HG02588 (cell line): Measurements from ENCODE around the gene TBKBP1.

Source experiments
- ATAC-seq: cut with Tn5 transposase; IDR thresholded peaks from one replicate; pipeline ENCODE4 v1.9.1; 2021; ENCODE audit warnings: mild to moderate bottlenecking, moderate library complexity; ENCODE audit not compliant: unreplicated experiment

Gene TBKBP1

DNA sequence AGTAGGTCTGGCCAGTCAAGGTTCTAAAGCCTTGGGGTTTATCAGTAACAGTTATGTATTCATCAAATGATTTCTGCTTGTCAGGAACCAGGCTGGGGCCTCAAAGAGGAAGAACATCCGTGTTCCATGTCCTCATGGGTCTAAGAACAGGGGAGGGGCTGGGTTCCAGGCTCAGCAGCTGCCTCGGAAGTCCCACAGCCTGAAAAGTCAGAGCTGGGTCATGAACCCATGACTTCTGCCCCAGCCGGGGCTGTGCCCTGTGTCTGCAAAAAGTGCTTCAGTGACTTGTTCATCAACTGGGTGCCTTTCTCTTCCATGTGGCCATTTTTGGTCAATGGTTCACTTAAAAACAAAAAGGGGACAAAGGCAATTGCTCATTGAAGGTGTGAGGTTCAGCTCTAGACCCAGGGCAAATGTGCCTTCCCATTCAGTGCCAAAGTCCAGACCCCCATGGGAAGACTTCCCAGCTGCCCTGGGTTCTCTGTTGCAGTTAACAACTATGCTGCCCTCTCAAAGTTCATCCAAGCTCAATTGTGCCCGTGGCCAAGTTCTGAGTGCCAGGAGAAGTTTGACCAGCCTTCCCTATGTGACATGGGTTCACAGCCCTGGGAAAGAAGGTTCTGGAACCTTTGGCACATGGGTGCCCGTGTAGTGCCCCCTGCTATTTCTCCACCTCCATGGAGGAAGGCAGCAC lies 18.5 kb downstream of the TBKBP1 start:
- no peak for ATAC-seq

DNA sequence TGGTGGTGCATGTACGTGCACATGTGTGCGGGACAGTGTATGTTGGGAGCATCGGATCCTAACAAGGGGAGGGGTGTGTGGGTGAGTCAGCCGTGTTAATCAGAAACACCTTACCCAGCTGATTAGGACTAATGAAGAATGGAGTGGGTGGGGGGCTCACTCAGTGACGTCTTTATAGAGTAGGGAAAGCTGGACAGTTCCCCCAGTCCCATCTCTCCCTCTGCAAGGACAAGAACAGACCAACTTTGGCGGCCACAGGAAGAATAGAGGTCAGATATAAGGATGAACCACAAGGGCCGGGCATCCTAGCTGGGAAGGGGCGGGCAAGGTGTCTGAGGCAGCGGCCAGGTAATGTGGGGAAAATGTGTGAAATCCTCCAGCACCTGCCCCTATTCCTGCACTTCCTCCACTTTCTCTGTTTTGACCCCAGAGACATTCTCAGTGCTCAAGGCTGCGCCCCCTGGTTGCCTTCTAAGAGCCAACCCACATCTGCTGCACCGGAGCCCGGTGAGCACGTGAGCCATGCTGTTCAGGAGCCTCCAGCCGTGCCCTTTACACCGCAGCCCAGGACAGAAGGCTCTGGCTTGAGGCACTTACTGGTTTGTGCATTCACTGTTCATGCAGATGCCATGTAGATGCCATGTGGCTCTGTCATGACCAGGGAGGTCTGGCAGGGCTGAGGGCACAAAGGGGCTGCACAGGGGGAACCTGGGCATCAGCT lies 20.2 kb downstream of the TBKBP1 start:
- no peak for ATAC-seq

GRCh38 chr17:47714773-47715396 lies 20.9 kb downstream of the TBKBP1 start:
- ATAC-seq = no peak

GRCh38 chr17:47715669-47716325 lies 21.8 kb downstream of the TBKBP1 start:
- no peak for ATAC-seq

DNA sequence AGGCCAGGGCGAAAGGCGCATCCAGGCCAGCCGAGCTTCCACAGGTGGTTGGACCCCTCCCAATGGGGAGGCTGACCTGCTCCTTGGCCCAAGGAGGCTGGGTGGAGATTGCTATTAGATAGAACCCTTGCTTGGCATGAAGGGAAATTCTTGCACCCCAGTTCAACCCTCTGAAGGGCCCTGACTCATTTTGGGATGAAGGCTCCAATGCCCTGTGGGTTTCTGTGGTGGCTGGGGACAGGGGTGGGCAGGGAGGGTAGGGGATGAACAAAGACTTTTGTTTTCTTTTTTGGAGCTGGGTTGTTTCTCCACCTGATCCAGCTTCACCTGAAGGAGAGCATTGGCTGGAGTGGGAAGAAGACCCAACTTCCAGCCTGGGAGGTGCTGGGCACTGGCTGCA lies 22.4 kb downstream of the TBKBP1 start:
- ATAC-seq = no peak

DNA sequence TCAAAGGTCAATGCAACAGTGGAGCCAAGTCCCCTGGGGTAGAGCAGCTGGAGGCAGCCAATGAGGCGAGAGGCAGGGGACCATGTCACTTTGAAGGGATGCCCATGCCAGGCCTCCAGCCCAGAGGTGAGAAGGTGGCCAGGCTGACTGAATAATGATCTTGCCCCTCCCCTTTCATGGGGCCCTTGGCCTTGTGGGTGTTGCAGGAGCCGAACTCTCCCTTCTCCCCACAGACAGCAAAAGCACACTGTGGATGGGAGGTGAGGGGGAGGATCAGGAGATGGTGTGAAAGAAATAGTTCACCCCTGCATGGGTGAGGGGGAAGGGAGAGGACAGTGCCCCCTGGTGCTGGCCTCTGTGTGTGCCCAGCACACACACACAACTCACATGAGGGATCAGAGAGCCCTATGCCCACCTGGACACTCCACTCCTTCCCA lies 23.3 kb downstream of the TBKBP1 start:
- ATAC-seq = no peak

- no peak for ATAC-seq
These were observed 24.1 kb downstream of the TBKBP1 start for GRCh38 chr17:47717979-47718621.

GRCh38 chr17:47718634-47719405 lies 24.9 kb downstream of the TBKBP1 start:
- ATAC-seq = no peak

- ATAC-seq = no peak
These were observed 25.6 kb downstream of the TBKBP1 start for GRCh38 chr17:47719411-47720152.

DNA sequence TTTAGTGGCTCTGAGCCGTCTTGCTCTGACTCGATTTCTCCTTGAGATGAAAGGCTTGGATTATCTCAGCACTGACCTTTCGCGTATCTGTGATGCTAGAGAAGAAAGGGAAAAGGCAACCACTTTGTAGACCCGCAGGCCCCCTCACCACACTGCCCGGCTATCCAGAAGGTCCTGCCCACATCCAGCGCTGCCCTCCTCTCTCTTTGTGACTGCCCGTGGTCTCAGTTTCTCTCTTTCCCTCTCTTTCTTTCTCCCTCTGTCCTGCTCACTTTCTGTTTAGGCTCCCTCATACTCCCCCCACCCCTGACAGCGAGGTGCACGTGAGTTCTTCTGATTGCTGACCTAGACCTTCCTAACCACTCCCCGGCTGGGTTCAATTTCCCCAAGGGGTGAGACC lies 26.2 kb downstream of the TBKBP1 start:
- ATAC-seq = no peak

DNA sequence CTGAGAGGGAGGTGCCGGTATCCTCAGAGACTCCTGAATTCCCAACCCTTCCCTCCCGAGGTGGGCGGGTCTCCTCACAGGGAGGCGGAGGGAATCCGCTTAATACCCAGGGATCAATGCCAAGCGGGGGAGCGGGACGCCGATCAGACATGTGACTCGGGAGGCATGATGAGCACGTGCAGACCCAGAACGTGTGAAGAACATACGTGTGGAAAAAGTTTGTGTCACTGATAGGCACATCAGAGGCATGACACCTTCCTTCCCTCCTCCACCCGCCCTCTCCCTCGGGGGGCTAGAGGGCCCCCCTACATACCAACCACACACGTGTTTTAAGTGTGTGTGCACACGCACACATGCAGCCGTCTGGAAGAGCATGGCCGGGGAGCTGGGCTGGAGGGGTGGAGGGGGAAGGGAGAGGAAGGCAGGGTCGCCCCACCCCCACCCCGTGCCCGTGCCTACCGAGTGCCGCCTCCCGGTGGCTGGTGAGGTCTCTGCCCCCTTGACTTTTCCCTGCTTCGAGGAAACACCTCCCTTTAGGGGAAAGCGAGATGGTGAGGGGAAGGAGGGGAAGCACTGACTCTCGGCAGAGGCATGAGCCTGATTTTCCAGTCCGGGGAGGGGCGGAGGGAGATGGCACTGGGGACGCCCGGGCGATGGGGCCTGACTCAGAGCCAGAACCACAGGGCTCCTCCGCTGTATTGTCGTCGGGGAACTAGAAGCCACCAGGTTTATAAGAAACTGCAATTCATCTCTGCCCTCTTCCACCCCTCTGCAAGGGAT lies 27.0 kb downstream of the TBKBP1 start:
- ATAC-seq = peak; percentile 36

DNA sequence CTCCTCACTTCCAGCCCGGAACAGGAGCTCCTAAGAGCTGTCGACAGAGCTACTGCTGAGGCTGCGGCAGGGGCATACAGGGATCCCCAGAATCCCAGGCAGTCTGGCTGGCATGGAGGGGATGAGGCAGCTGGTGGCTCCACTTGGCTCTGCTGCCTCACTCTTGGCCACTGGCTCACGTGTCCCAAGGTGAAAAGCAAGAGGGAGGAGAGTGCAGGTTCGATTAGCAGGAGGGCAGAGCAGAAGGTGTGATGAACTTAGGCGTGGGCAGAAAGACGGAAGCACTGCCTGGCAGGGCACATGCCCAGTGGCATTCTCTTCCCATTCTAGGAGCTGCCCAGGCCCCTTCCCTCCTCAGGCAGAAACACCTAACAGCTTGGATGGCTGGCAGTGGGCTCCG lies 27.8 kb downstream of the TBKBP1 start:
- ATAC-seq = no peak

DNA sequence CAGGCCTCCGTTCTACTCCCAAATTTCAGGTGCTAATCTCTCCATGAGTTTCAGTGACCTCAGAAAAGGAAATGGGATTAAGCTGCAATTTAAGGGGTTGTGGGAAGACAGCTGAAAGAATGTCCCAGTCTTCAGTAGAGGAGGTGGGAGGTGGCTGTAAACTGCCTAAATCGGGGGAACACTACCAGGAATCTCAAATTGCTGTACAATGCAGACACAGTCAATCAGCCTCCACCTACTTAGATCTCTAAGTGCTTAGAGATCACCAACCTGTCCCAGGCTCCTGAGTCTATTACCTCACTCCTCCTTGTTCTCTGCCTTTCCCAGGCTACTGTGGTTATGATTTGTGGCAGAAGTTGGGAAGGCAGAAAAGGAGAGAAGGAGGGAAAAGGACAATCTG lies 30.7 kb downstream of the TBKBP1 start:
- ATAC-seq = no peak

GRCh38 chr17:47725446-47726111 lies 31.6 kb downstream of the TBKBP1 start:
- no peak for ATAC-seq

DNA sequence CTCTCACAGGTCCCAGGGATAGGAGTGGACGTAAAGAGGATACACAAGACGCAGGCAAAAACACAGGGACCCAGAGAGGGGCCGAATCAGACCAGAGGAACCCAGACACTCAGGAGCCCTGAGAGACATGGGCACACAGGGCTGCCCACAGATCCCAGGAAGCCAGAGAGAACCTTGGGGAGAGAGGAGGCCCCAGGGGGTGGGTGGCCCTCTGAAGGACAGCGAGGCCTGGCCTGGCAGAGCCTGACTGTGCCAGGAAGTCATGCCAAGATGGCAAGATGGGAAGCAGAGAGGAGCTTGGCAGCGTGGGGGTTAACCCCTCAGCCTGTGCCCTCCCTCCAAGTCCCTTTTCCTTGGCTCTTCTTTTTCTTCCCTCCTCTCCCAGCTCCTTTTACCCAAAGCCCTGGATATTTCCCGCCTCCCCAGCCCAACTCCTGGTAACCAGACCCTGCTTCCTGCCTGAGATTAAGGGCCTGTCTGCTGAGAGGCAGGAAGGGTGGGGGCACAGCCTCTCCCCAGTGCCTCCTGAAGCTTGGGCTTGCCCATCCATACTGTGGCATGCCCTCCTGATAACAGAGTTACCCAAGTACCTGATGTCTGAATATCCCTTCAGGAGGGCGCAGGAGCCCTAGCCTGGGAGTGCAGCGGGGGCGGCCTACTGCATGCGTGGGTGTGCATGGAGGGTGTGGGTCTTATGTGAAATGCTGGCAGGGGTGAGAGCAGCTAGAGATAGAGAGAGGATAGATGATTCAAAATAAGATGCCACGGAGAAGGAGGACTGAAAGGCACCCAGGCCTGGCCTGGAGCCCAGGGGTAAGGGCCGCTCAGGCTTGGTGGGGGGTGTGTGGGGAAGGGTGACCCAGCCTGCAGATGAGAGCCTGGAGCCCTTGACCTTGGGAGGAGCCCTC lies 33.1 kb downstream of the TBKBP1 start:
- ATAC-seq = no peak

DNA sequence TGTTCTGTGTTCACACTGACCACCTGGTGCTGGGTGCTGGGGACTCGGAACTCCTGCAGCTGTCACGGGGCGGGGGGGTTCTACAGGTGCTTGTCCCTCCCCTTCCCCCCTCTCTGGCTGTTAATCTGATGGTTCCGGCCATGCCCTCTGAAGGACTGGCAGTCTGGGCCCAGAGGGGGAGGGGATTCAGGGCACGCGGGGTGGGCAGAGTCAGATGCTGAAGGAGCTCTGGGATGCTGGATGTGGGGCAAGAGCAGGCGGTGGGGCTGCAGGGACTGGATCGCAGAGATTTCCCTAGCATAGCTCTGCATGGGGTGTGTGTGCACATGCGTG lies 33.7 kb downstream of the TBKBP1 start:
- no peak for ATAC-seq

DNA sequence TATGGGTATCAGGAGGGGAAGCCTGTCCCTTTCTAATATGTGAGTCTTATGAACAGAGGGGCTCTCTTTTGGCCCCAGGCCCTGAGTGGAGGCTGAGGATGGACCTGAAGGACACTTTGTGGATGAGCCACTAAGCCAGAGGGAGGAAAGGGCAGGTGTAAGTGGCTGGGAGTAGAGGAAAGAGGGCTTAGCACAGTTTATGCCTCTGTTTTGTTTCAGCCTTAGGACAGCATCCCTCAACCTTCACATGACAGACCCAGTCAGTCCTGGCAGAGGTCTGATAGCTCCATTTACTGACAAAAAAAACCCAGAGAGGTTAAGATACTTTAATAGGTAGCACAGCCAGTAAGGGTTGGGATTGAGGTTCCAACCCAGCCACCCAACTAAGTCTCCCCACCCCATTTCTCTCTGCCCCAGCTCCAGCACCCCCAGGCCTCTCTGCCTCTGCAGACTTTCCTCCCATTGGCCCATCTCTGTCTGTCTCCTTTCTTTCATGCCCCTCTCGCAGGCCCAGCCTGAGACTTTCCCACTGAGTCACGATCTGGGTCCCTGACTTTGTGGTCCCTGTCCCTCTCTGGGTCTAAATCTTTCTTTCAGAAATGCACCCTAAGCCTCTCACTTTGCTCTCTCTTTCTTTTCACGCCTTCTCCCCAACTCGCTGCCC lies 34.4 kb downstream of the TBKBP1 start:
- ATAC-seq = no peak
